HepG2 (cell line): ENCODE results near the gene HSPB2. TPM values are rescaled to one million over a fixed set of nuclear protein-coding genes. Genes with fewer than 3 reads are reported as not detected.
A peak's percentile ranks its signal among the peaks of the same experiment; 100 is the strongest.

Experiments
- ATF7 ChIP-seq, 2 experiments: fragments of 450-650 bp in 1 of 2; sonication (generic) in 1 of 2; formaldehyde crosslinking in 1 of 2; IDR thresholded peaks; 2 replicates each; pipeline versions ENCODE4 v1.4.0 to v1.6.1; 2016 to 2020; ENCODE audit warnings: antibody characterized with exemption in 1 of 2, mild to moderate bottlenecking in 1 of 2, missing genetic modification reagents in 1 of 2
- E2F2 ChIP-seq: sonication (generic); formaldehyde crosslinking; IDR thresholded peaks from 2 replicates; pipeline ENCODE4 v1.4.0; 2020; ENCODE audit warnings: missing genetic modification reagents, borderline replicate concordance
- E2F5 ChIP-seq: sonication (generic); formaldehyde crosslinking; conservative IDR thresholded peaks from 2 replicates; pipeline ENCODE4 v1.4.0; 2020; ENCODE audit warnings: missing genetic modification reagents
- HOXA3 ChIP-seq: sonication (generic); formaldehyde crosslinking; IDR thresholded peaks from 2 replicates; pipeline ENCODE4 v1.5.0; 2020; ENCODE audit warnings: missing genetic modification reagents
- MXI1 ChIP-seq: IDR thresholded peaks from 3 replicates; pipeline ENCODE4 v1.6.1; 2012; ENCODE audit warnings: low read depth, low read length, inconsistent platforms, borderline replicate concordance
- MYPOP ChIP-seq: sonication (generic); formaldehyde crosslinking; IDR thresholded peaks from 2 replicates; pipeline ENCODE4 v1.8.1; 2023; ENCODE audit warnings: mild to moderate bottlenecking, moderate library complexity, missing genetic modification reagents
- POLR2G ChIP-seq: fragments of 200-400 bp; formaldehyde crosslinking; IDR thresholded peaks from 2 replicates; pipeline ENCODE4 v1.6.1; 2018; ENCODE audit warnings: mild to moderate bottlenecking, low read depth, low read length, moderate library complexity
- RAD21 ChIP-seq: fragments of 450-650 bp; formaldehyde crosslinking; IDR thresholded peaks from 2 replicates; pipeline ENCODE4 v1.5.0; 2020; ENCODE audit warnings: mild to moderate bottlenecking
- REXO4 ChIP-seq: sonication (generic); formaldehyde crosslinking; IDR thresholded peaks from 2 replicates; pipeline ENCODE4 v1.8.0; 2022; ENCODE audit warnings: missing genetic modification reagents, mild to moderate bottlenecking, borderline replicate concordance
- RNF219 ChIP-seq: sonication (generic); formaldehyde crosslinking; IDR thresholded peaks from 2 replicates; pipeline ENCODE4 v1.5.0; 2020; ENCODE audit warnings: mild to moderate bottlenecking, missing genetic modification reagents
- SMAD1 ChIP-seq: sonication (generic); formaldehyde crosslinking; IDR thresholded peaks from 2 replicates; pipeline ENCODE4 v1.4.0; 2020; ENCODE audit warnings: missing genetic modification reagents, low read depth, mild to moderate bottlenecking, borderline replicate concordance
- THAP9 ChIP-seq: sonication (generic); formaldehyde crosslinking; IDR thresholded peaks from 2 replicates; pipeline ENCODE4; 2020; ENCODE audit warnings: missing genetic modification reagents, mild to moderate bottlenecking, borderline replicate concordance
- YY1 ChIP-seq: IDR thresholded peaks from 2 replicates; pipeline ENCODE4 v1.6.1; 2011; ENCODE audit warnings: low read length, low read depth, moderate library complexity, mild to moderate bottlenecking; ENCODE audit not compliant: insufficient read depth, insufficient replicate concordance
- ZNF574 ChIP-seq: sonication (generic); formaldehyde crosslinking; IDR thresholded peaks from 2 replicates; pipeline ENCODE4 v1.4.0; 2020; ENCODE audit warnings: missing genetic modification reagents
- ZSCAN12 ChIP-seq: sonication (generic); formaldehyde crosslinking; IDR thresholded peaks from 2 replicates; pipeline ENCODE4 v1.9.0; 2021; ENCODE audit warnings: mild to moderate bottlenecking, missing genetic modification reagents
- polyA plus RNA-seq, 8 experiments: library from polyadenylated mRNA; depleted of rRNA in 3 of 8; stranded (reverse) in 7 of 8; unstranded in 1 of 8; fragments of >200 nt; fragmentation: Illumina TruSeq in 4 of 8; extraction: Trizol in 4 of 8; gene quantifications; 2 replicates each; pipeline versions ENCODE4 v1.2.1 to v1.2.3, GENCODE V29; 2011 to 2016; ENCODE audit warnings: low read depth in 4 of 8, missing spikeins in 1 of 8, mixed read lengths in 1 of 8; ENCODE audit not compliant: insufficient read depth in 1 of 8
- total RNA-seq, 5 experiments: library from RNA; depleted of rRNA; stranded (reverse); fragments of >200 nt; fragmentation: Illumina TruSeq; extraction: Trizol; gene quantifications; 2 replicates each; pipeline ENCODE4 v1.2.3, GENCODE V29; 2016; ENCODE audit warnings: low read depth in 1 of 5

The HSPB2 gene
- total and polyA plus RNA-seq, 2 of the 13 experiments (the other 11 are each of a cell fraction or from before 2014, with no cell fraction given): 0.04 TPM; not detected in 1

- TF ChIP-seq REXO4: no peak
- TF ChIP-seq ATF7 (IDR thresholded peaks at IDR 0.05): no peak
- TF ChIP-seq ATF7 (CRISPR knock-in tag; IDR thresholded peaks at IDR 0.05): no peak
- no peak for TF ChIP-seq RNF219 (CRISPR knock-in tag)
- TF ChIP-seq MYPOP: 0 out of 2 replicates have a peak, but pooled peaks have one; percentile 32
- peak; percentile 80; the same call in 1 of the 3 replicates for TF ChIP-seq MXI1
- TF ChIP-seq YY1: peak; percentile 40
- no peak for TF ChIP-seq SMAD1
- TF ChIP-seq ZNF574 (CRISPR knock-in tag): peak; percentile 55; the same call in 1 of the 2 replicates
- TF ChIP-seq THAP9 (CRISPR knock-in tag): peak; percentile 22; the same call in 1 of the 2 replicates
- TF ChIP-seq RAD21 (CRISPR knock-in tag): peak; percentile 47; the same call in 1 of the 2 replicates
- TF ChIP-seq ZSCAN12 (CRISPR knock-in tag): peak; percentile 35; the same call in 1 of the 2 replicates
- TF ChIP-seq HOXA3: peak; percentile 46; the same call in 1 of the 2 replicates
- no peak for TF ChIP-seq E2F2 (CRISPR knock-in tag)
- peak; percentile 63 for TF ChIP-seq POLR2G
- TF ChIP-seq E2F5 (CRISPR knock-in tag): no peak
Measured at GRCh38 chr11:111918390-111919256, 6.1 kb downstream of the HSPB2 start, which contains the start of gene C11orf52 (continued).
